Right lobe of liver (tissue), 6 donors: ENCODE data around the gene TAS2R31. TPM values are rescaled to one million over a fixed set of nuclear protein-coding genes. Genes with fewer than 3 reads are reported as not detected.
"Not testable (repeated sequence)": the region's sequence is repeated elsewhere in the genome, so short reads cannot be mapped to it uniquely, and the experiment has no call there.

Experiments
- ATAC-seq, 4 donors: fragments of 200-7000 bp; cut with Tn5 transposase; one replicate each; pipeline ENCODE4 v1.9.1; 2020; ENCODE audit warnings: mild to moderate bottlenecking in 4 of 4, moderate library complexity in 4 of 4
- DNase-seq, 3 donors: peaks; one replicate each; pipeline ENCODE4 v3.0.0-alpha.2; 2020
- H3K27ac ChIP-seq, 3 donors: fragments of 200-600 bp; one replicate each; pipeline ENCODE4 v1.8.0; 2022
- H3K27me3 ChIP-seq, 2 donors: fragments of 200-600 bp; one replicate each; pipeline ENCODE4 v1.8.0; 2022
- H3K36me3 ChIP-seq, 4 donors: fragments of 200-600 bp; sonication (generic) in 1 of 4; one replicate each; pipeline versions ENCODE4 v1.5.1 to v1.8.0; 2017 to 2022; ENCODE audit warnings: control low read depth in 1 of 4
- H3K4me1 ChIP-seq, 4 donors: fragments of 200-600 bp; sonication (generic) in 1 of 4; one replicate each; pipeline versions ENCODE4 v1.5.1 to v1.8.0; 2017 to 2022; ENCODE audit warnings: control low read depth in 1 of 4
- H3K4me3 ChIP-seq, 3 donors: fragments of 200-600 bp; one replicate each; pipeline ENCODE4 v1.8.0; 2022
- H3K9me3 ChIP-seq, 4 donors: fragments of 200-600 bp; sonication (generic) in 1 of 4; one replicate each; pipeline versions ENCODE4 v1.5.1 to v1.8.0; 2017 to 2022; ENCODE audit warnings: control low read depth in 1 of 4
- CTCF ChIP-seq, 4 donors: fragments of 200-600 bp in 3 of 4; fragments of 450-650 bp in 1 of 4; IDR thresholded peaks; one replicate each; pipeline versions ENCODE4 v1.5.1 to v1.8.0; 2016 to 2022; ENCODE audit warnings: antibody characterized with exemption in 4 of 4, mild to moderate bottlenecking in 2 of 4
- POLR2A ChIP-seq: fragments of 450-650 bp; IDR thresholded peaks from one replicate; pipeline ENCODE4 v1.6.1; 2017; ENCODE audit warnings: antibody characterized with exemption, mild to moderate bottlenecking
- WGBS: methylation state at CpG from one replicate; pipeline ENCODE4 v1.1.6; 2018; ENCODE audit warnings: low coverage, low lambda C conversion rate; ENCODE audit not compliant: insufficient coverage; ENCODE audit errors: missing lambda C conversion rate; 5-methylcytosine and 5-hydroxymethylcytosine counted together
- intact Hi-C, 2 donors: fragments of 100-400 bp; cut with DNase I; formaldehyde crosslinking; loops; one replicate each; pipeline versions ENCODE4 v1.11.2 to v1.14.1; 2022
- total RNA-seq, 6 experiments: library from RNA; depleted of rRNA in 2 of 6; stranded (reverse); fragments of >200 nt in 2 of 6; fragmentation: NEBNext Ultra II Directional in 3 of 6; extraction: Animal tissue kit (Norgen Biotek cat#: 25700) in 3 of 6; gene quantifications; one replicate each; pipeline versions ENCODE4 v1.1.0 to v1.2.4, GENCODE V29; 2016 to 2023
- donor health status: DM: no; HTN: yes; CAD: no.
- donor health status: DM: no; HTN: no; CAD: no.
- donor health status: DM: no; HTN: no; CAD: no.
- donor health status: DM: no; HTN: yes; CAD: no.
- donor health status: DM: no; HTN: yes; CAD: no.

TAS2R31 gene
- total RNA-seq, 6 experiments from 2014 or later = 0.95 to 4.9 (median 2.3) TPM

GRCh38 chr12:11059041-11059440 lies 27.8 kb upstream of the TAS2R31 start:
- H3K9me3 ChIP-seq = no peaks in the 10 kb centered on the region
- no peaks in the 10 kb centered on the region for H3K27me3 ChIP-seq
- DNase-seq (no peak), ATAC-seq (no peak)
- no peak overlapping the region for H3K27ac ChIP-seq
- H3K4me1 ChIP-seq = no peaks in the 10 kb centered on the region
- TF ChIP-seq POLR2A = no peak
- no peak for TF ChIP-seq CTCF (IDR thresholded peaks at IDR 0.05)
- WGBS = 88% methylated on average over 3 of the region's 3 CpGs
- intact Hi-C loops = no loop called here
- no peaks in the 10 kb centered on the region for H3K36me3 ChIP-seq
- H3K4me3 ChIP-seq = no peak overlapping the region

GRCh38 chr12:11055306-11055705 lies 24.1 kb upstream of the TAS2R31 start:
- DNase-seq = no peak
- H3K9me3 ChIP-seq = no peaks in the 10 kb centered on the region
- H3K36me3 ChIP-seq = no peaks in the 10 kb centered on the region
- H3K27me3 ChIP-seq = no peaks in the 10 kb centered on the region
- no peak overlapping the region for H3K4me3 ChIP-seq
- TF ChIP-seq POLR2A (no peak), CTCF (IDR thresholded peaks at IDR 0.05) (no peak)
- 77% methylated on average over 2 of the region's 2 CpGs for WGBS
- H3K4me1 ChIP-seq = no peaks in the 10 kb centered on the region
- H3K27ac ChIP-seq = no peak overlapping the region
- intact Hi-C loops = no loop called here
- ATAC-seq = no peak

- H3K4me3 ChIP-seq, H3K27ac ChIP-seq, ATAC-seq, H3K9me3 ChIP-seq, H3K4me1 ChIP-seq, DNase-seq, intact Hi-C loops, H3K36me3 ChIP-seq, H3K27me3 ChIP-seq: not testable (repeated sequence)
- 96% methylated on average over 5 of the region's 7 CpGs for WGBS
These were observed 18.8 kb upstream of the TAS2R31 start for GRCh38 chr12:11049806-11050531.

- H3K4me1 ChIP-seq, H3K27me3 ChIP-seq, H3K27ac ChIP-seq, H3K4me3 ChIP-seq, ATAC-seq, DNase-seq, H3K36me3 ChIP-seq, H3K9me3 ChIP-seq, intact Hi-C loops: not testable (repeated sequence)
- 94% methylated on average over 2 of the region's 2 CpGs for WGBS
These were observed 10.2 kb upstream of the TAS2R31 start for GRCh38 chr12:11041366-11041765.

- no peak overlapping the region for H3K27ac ChIP-seq
- no peaks in the 10 kb centered on the region for H3K4me1 ChIP-seq
- H3K27me3 ChIP-seq = no peaks in the 10 kb centered on the region
- DNase-seq = no peak
- 95% methylated on average over 1 of the region's 1 CpG for WGBS
- H3K36me3 ChIP-seq = no peaks in the 10 kb centered on the region
- no peak overlapping the region for H3K4me3 ChIP-seq
- intact Hi-C loops = no loop called here
- H3K9me3 ChIP-seq = no peaks in the 10 kb centered on the region
- ATAC-seq = no peak
- TF ChIP-seq CTCF (IDR thresholded peaks at IDR 0.05) (no peak), POLR2A (no peak)
These were observed 9.0 kb upstream of the TAS2R31 start for GRCh38 chr12:11040162-11040561.
